ENCODE measurements around the gene CSNK2A1.

- TF ChIP-seq POLR2A (IDR thresholded peaks at IDR 0.05) (no peak), CTCF (IDR thresholded peaks at IDR 0.05) (no peak)
Observed at GRCh38 chr20:521860-522259, 21.7 kb downstream of the CSNK2A1 start.

Data from adrenal gland (tissue), 5 donors.